Measurements from ENCODE around the gene PTCH2. TPM values are rescaled to one million over a fixed set of nuclear protein-coding genes. Genes with fewer than 3 reads are reported as not detected.
A peak's percentile ranks its signal among the peaks of the same experiment; 100 is the strongest.

Gene PTCH2, protein sequence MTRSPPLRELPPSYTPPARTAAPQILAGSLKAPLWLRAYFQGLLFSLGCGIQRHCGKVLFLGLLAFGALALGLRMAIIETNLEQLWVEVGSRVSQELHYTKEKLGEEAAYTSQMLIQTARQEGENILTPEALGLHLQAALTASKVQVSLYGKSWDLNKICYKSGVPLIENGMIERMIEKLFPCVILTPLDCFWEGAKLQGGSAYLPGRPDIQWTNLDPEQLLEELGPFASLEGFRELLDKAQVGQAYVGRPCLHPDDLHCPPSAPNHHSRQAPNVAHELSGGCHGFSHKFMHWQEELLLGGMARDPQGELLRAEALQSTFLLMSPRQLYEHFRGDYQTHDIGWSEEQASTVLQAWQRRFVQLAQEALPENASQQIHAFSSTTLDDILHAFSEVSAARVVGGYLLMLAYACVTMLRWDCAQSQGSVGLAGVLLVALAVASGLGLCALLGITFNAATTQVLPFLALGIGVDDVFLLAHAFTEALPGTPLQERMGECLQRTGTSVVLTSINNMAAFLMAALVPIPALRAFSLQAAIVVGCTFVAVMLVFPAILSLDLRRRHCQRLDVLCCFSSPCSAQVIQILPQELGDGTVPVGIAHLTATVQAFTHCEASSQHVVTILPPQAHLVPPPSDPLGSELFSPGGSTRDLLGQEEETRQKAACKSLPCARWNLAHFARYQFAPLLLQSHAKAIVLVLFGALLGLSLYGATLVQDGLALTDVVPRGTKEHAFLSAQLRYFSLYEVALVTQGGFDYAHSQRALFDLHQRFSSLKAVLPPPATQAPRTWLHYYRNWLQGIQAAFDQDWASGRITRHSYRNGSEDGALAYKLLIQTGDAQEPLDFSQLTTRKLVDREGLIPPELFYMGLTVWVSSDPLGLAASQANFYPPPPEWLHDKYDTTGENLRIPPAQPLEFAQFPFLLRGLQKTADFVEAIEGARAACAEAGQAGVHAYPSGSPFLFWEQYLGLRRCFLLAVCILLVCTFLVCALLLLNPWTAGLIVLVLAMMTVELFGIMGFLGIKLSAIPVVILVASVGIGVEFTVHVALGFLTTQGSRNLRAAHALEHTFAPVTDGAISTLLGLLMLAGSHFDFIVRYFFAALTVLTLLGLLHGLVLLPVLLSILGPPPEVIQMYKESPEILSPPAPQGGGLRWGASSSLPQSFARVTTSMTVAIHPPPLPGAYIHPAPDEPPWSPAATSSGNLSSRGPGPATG
- polyA plus RNA-seq (2013, experiment 1 of 2), result 0.32 TPM
- polyA plus RNA-seq (2013, experiment 2 of 2), result 0.29 TPM

- no CpG with 5 or more reads among the region's 72 CpGs for WGBS, 2 donors (ENCODE audit: extremely low coverage in 2 of 2, insufficient read length in 2 of 2, insufficient replicate concordance in 1 of 2)
- H2BK120ac ChIP-seq (ENCODE audit: low read depth, low read length), result no peak within 1 kb of the TSS
These were observed at the start of gene PTCH2 for GRCh38 chr1:44842862-44843655. Gene PTCH2, minus strand, starts transcription at chr1:44843253. Its CDS starts 321 bp downstream, at chr1:44842932.

DNA sequence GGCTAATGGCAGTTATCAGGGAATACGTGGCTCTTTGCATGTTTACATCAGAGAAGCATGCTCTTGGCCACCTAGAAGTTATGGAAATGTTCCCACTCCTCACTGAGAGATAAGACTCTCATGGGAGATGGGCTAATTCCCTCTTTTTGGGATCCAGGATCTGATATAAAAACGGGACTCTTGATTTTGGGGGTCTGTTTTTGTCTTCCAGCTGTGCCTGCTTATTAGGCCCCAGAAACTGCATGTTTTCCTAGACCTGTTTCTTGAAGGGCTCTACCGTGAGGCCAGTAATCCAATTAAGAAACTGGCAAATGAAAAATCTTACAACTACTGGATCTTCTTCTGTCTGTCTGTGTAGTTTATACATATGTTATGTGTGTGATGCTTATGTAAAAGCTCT lies 47.0 kb upstream of the PTCH2 start:
- H3K27me3 ChIP-seq (ENCODE audit: control insufficient read depth in 3 of 3, insufficient read depth in 3 of 3, low read depth in 1 of 3, low read length in 3 of 3), result peaks cover 0 to 2% (median 0%) of the 10 kb centered on the region in 3 experiments
- no peak overlapping the region for H3K4me2 ChIP-seq (ENCODE audit: insufficient read depth, low read length, poor library complexity, severe bottlenecking)
- H3K4me1 ChIP-seq (ENCODE audit: control insufficient read depth in 2 of 2, insufficient read depth in 1 of 2, low read depth in 1 of 2, low read length in 2 of 2), result no peaks in the 10 kb centered on the region
- H2BK12ac ChIP-seq (ENCODE audit: low read length), result no peak overlapping the region
- H4K8ac ChIP-seq (ENCODE audit: low read depth, low read length), result no peak overlapping the region
- H3K23ac ChIP-seq (ENCODE audit: low read depth, low read length, poor library complexity), result no peak overlapping the region
- no peak overlapping the region for H4K91ac ChIP-seq (ENCODE audit: low read depth, low read length, poor library complexity)
- peaks cover 5% of the 10 kb centered on the region in 2 donors for H3K36me3 ChIP-seq (replicated peaks in 1 of 2; ENCODE audit: control insufficient read depth in 2 of 2, insufficient read depth in 2 of 2, low read length in 2 of 2)
- H2BK15ac ChIP-seq (ENCODE audit: low read length), result no peak overlapping the region
- H2BK120ac ChIP-seq (ENCODE audit: low read depth, low read length), result no peak overlapping the region
- no peak overlapping the region for H2BK5ac ChIP-seq (ENCODE audit: low read length)
- peaks cover 7 to 35% of the 10 kb centered on the region in 2 donors for H3K9me3 ChIP-seq (replicated peaks in 1 of 2; ENCODE audit: control insufficient read depth in 2 of 2, insufficient read depth in 1 of 2, low read depth in 1 of 2, low read length in 2 of 2)
- WGBS, 2 donors (ENCODE audit: extremely low coverage in 2 of 2, insufficient read length in 2 of 2, insufficient replicate concordance in 1 of 2), result no CpG with 5 or more reads among the region's 3 CpGs
- H2AK5ac ChIP-seq (ENCODE audit: low read depth, low read length), result no peak overlapping the region
- no peak for DNase-seq (ENCODE audit: low spot score)
- no peaks in the 10 kb centered on the region for H3K79me1 ChIP-seq (ENCODE audit: low read depth, low read length)
- H2AFZ ChIP-seq (ENCODE audit: low read length), result no peak overlapping the region
- no peak overlapping the region for H3K27ac ChIP-seq (replicated peaks; ENCODE audit: low read length)
- H3K9ac ChIP-seq (ENCODE audit: low read depth, low read length, poor library complexity), result no peak overlapping the region
- no peak overlapping the region for H3K18ac ChIP-seq (ENCODE audit: low read length)
- no peak overlapping the region for H3K14ac ChIP-seq (ENCODE audit: low read length)
- H3K4me3 ChIP-seq (ENCODE audit: low read length in 2 of 2), result no peak overlapping the region
- no peak overlapping the region for H3K4ac ChIP-seq (ENCODE audit: low read length)

More at GRCh38 chr1:44842862-44843655, at the start of gene PTCH2:
- Histone ChIP-seq H3K4me1 (ENCODE audit: control insufficient read depth in 2 of 2, insufficient read depth in 1 of 2, low read depth in 1 of 2, low read length in 2 of 2) (peaks cover 0 to 8% of the 10 kb centered on the region in 2 donors), H2BK5ac (ENCODE audit: low read length) (no peak within 1 kb of the TSS), H2BK12ac (ENCODE audit: low read length) (no peak within 1 kb of the TSS), H2BK15ac (ENCODE audit: low read length) (peak within 1 kb of the TSS; percentile 56), H3K14ac (ENCODE audit: low read length) (peak within 1 kb of the TSS; percentile 58), H4K91ac (ENCODE audit: low read depth, low read length, poor library complexity) (no peak within 1 kb of the TSS), H3K23ac (ENCODE audit: low read depth, low read length, poor library complexity) (peak within 1 kb of the TSS; percentile 96), H3K27ac (replicated peaks; ENCODE audit: low read length) (no peak within 1 kb of the TSS), H3K18ac (ENCODE audit: low read length) (peak within 1 kb of the TSS; percentile 94), H2AFZ (ENCODE audit: low read length) (peak within 1 kb of the TSS; percentile 98), H3K27me3 (ENCODE audit: control insufficient read depth in 3 of 3, insufficient read depth in 3 of 3, low read depth in 1 of 3, low read length in 3 of 3) (peaks cover 0 to 8% (median 0%) of the 10 kb centered on the region in 3 experiments), H3K79me1 (ENCODE audit: low read depth, low read length) (no peaks in the 10 kb centered on the region), H3K9ac (ENCODE audit: low read depth, low read length, poor library complexity) (peak within 1 kb of the TSS; percentile 82), H3K9me3 (replicated peaks in 1 of 2; ENCODE audit: control insufficient read depth in 2 of 2, insufficient read depth in 1 of 2, low read depth in 1 of 2, low read length in 2 of 2) (peaks cover 0 to 3% of the 10 kb centered on the region in 2 donors), H2AK5ac (ENCODE audit: low read depth, low read length) (no peak within 1 kb of the TSS), H4K8ac (ENCODE audit: low read depth, low read length) (no peak within 1 kb of the TSS), H3K4me2 (ENCODE audit: insufficient read depth, low read length, poor library complexity, severe bottlenecking) (peak within 1 kb of the TSS; percentile 95), H3K4ac (ENCODE audit: low read length) (no peak within 1 kb of the TSS), H3K4me3 (ENCODE audit: low read length in 2 of 2) (peak within 1 kb of the TSS; percentile 56 to 80), H3K36me3 (replicated peaks in 1 of 2; ENCODE audit: control insufficient read depth in 2 of 2, insufficient read depth in 2 of 2, low read length in 2 of 2) (no peaks in the 10 kb centered on the region)
- DNase-seq (ENCODE audit: low spot score), result peak; percentile 90

- H2BK120ac ChIP-seq (ENCODE audit: low read depth, low read length), result no peak overlapping the region
- no peak for DNase-seq (ENCODE audit: low spot score)
- H2BK5ac ChIP-seq (ENCODE audit: low read length), result no peak overlapping the region
- no peak overlapping the region for H3K14ac ChIP-seq (ENCODE audit: low read length)
- peaks cover 0 to 2% (median 0%) of the 10 kb centered on the region in 3 experiments for H3K27me3 ChIP-seq (ENCODE audit: control insufficient read depth in 3 of 3, insufficient read depth in 3 of 3, low read depth in 1 of 3, low read length in 3 of 3)
- H2BK12ac ChIP-seq (ENCODE audit: low read length), result no peak overlapping the region
- no peak overlapping the region for H4K91ac ChIP-seq (ENCODE audit: low read depth, low read length, poor library complexity)
- no peak overlapping the region for H3K18ac ChIP-seq (ENCODE audit: low read length)
- no peak overlapping the region for H3K27ac ChIP-seq (replicated peaks; ENCODE audit: low read length)
- H3K36me3 ChIP-seq (replicated peaks in 1 of 2; ENCODE audit: control insufficient read depth in 2 of 2, insufficient read depth in 2 of 2, low read length in 2 of 2), result peaks cover 5 to 17% of the 10 kb centered on the region in 2 donors
- no peak overlapping the region for H2AK5ac ChIP-seq (ENCODE audit: low read depth, low read length)
- H3K4me1 ChIP-seq (ENCODE audit: control insufficient read depth in 2 of 2, insufficient read depth in 1 of 2, low read depth in 1 of 2, low read length in 2 of 2), result no peaks in the 10 kb centered on the region
- no CpG with 5 or more reads among the region's 6 CpGs for WGBS, 2 donors (ENCODE audit: extremely low coverage in 2 of 2, insufficient read length in 2 of 2, insufficient replicate concordance in 1 of 2)
- H3K4me2 ChIP-seq (ENCODE audit: insufficient read depth, low read length, poor library complexity, severe bottlenecking), result no peak overlapping the region
- no peak overlapping the region for H3K4ac ChIP-seq (ENCODE audit: low read length)
- H3K9me3 ChIP-seq (replicated peaks in 1 of 2; ENCODE audit: control insufficient read depth in 2 of 2, insufficient read depth in 1 of 2, low read depth in 1 of 2, low read length in 2 of 2), result peaks cover 16 to 31% of the 10 kb centered on the region in 2 donors
- H3K4me3 ChIP-seq (ENCODE audit: low read length in 2 of 2), result no peak overlapping the region
- H3K79me1 ChIP-seq (ENCODE audit: low read depth, low read length), result no peaks in the 10 kb centered on the region
- H2AFZ ChIP-seq (ENCODE audit: low read length), result no peak overlapping the region
- H3K23ac ChIP-seq (ENCODE audit: low read depth, low read length, poor library complexity), result no peak overlapping the region
- H3K9ac ChIP-seq (ENCODE audit: low read depth, low read length, poor library complexity), result no peak overlapping the region
- H2BK15ac ChIP-seq (ENCODE audit: low read length), result no peak overlapping the region
- H4K8ac ChIP-seq (ENCODE audit: low read depth, low read length), result no peak overlapping the region
These were observed 42.4 kb upstream of the PTCH2 start for GRCh38 chr1:44885406-44885805.
